ENCODE measurements around the gene GOT2.
"Not testable (repeated sequence)": the region's sequence is repeated elsewhere in the genome, so short reads cannot be mapped to it uniquely, and the experiment has no call there.

GOT2 gene

DNA sequence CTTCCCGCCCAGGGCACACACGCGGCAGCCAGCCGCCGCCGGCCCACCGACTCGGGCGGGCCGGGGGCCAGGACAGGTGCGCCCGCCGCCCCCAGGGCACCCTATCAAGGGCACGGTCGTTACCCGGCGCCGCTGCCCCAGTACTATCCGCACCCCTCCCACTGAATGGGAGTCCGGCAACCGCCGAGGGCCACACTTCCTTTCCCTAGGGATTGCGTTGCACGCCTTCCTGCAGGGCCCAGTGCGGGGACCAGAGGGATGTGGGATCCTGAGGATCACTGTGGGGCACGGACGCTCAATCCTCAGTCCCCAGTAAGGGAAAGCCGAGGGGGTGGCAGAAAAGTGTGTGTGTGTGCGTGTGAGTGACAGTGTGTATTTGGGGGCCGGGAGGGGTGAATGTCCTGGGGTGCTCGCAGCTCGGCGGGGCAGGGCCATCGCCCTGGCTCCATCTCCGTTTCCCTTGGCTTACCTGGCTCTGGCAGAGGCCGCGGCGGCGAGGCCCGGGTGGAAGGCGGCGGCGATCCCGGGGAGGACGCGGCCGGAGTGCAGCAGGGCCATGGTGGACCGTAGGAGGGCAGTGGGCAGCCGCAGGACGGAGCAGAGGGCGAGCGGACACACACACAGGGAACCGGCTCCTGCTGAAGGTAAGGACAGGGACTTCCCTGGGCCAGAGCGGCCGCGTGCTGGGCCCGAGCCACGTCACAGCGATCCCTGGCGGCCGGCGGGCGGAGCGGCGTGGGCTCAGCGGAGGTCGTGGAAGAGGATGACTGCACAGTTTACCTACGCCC lies at the start of gene GOT2:
GOT2 (minus strand) TSS at position 646 of the 788 bp plus-strand sequence; CDS start at position 558, 88 bp downstream.
- in situ Hi-C loops (cut with HindIII; ENCODE audit: low sequenced_read_pairs) = no loop called here

DNA sequence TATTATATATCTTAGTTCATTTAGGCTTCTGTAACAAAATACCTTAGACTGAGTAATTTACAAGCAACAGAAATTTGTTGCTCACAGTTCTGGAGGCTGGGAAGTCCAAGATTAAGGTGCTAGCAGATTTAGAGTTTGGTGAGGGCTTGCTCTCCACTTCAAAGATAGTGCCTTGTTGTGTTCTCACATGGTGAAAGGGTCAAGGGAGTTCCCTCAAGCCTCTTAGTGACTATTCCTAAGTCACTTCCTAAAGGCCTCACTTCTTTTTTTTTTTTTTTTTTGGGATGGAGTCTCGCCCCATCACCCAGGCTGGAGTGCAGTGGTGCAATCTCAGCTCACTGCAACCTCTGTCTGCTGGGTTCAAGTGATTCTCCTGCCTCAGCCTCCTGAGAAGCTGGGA lies 45.2 kb upstream of the GOT2 start:
- in situ Hi-C loops (cut with HindIII; ENCODE audit: low sequenced_read_pairs) = loop anchor here (5.0 kb wide), 1 partner anchor 78 kb away; no protein-coding TSS in a partner anchor

DNA sequence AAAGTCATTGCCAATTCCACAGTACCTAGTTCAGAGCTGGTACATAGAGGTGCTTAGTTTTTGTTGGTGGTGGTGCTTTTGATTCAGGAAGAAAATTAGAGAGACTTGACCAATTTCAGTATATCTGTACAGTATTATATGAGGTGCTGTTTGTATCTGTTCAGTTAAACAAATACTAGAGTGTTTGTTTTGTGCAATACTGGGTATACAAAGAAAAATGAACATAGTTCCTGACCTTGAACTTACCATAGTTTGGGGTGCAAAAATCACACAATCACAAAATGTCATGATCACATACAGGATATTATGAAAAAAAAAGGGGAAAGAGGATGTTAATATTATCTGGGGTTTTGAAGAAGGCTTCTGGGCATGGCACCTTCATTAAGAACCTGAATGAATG lies 39.8 kb upstream of the GOT2 start:
- in situ Hi-C loops (cut with HindIII; ENCODE audit: low sequenced_read_pairs) = no loop called here

DNA sequence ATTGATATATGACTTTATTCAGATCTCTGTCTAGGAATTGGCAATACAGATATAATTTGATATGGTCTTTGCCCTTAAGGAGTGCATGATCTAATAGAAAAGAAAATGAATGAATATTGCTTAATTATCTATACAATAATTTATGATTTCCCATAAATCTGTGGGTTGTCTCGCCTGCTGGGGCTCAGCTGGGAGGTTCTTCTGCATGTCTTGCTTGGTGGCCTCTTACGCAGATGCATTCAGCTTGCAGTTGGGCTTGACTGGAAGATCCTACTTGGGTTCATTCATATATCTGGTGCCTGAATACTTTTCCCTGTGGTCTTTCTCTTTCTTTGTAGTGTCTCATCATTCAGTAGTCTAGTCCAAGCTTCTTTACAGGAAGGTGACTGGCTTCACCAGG lies 34.0 kb upstream of the GOT2 start:
- in situ Hi-C loops (cut with HindIII; ENCODE audit: low sequenced_read_pairs) = loop anchor here (5.0 kb wide), 1 partner anchor 41 kb away; no protein-coding TSS in a partner anchor

DNA sequence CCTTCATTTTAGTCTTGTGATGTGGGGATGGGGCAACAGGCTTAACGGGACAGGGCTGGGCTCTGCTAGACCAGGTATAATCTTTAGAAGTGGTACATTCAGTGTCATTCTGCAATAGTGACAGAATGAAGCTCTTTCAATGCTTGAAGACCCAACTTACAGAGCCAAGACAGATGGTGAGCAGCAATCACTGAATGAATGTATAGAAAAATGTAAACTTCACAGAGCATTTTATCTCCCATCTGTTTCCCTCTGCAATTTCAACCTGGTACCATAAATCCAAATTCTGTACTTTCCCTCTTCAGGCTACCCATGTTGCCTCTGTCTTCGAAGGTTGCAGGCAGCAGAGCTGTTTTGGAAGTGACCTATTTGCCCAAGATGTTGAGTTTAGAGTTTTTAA lies 33.5 kb upstream of the GOT2 start:
- in situ Hi-C loops (cut with HindIII; ENCODE audit: low sequenced_read_pairs) = loop anchor here (5.0 kb wide), 1 partner anchor 40 kb away; no protein-coding TSS in a partner anchor

- in situ Hi-C loops (cut with HindIII; ENCODE audit: low sequenced_read_pairs) = no loop called here
These were observed 22.7 kb upstream of the GOT2 start for GRCh38 chr16:58756650-58757332.

DNA sequence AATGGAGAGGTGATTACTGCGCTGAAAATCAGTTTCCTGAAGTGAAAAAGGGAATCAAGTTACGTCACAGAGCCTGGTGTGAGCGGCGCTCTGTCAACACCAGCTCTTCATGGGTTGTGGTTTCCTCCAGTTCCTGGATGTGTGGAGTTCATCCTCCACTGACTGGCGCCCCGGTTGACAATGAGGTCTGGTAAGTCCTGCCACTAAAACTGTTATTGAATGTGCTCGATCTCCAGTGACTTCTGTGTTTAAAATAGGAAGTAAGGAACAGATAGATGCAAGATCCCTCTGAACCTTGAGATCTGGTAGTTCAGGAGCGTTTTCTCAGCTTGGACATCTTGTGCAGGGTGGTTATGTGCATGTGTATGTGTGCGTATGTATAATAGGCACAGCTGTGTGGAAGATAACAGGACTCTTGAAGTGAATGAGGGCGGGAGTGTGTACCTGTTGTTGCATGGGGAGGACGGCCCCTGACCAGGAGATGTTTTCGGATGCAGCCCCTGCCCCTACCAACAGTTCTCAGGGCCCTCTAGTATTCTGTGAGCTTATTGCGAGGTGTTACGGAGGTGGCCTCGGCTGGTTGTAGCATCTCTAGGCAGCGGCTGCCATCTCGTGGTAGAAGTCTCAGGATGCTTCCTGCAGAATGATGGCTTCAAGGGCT lies 22.0 kb upstream of the GOT2 start:
- in situ Hi-C loops (cut with HindIII; ENCODE audit: low sequenced_read_pairs) = no loop called here

- in situ Hi-C loops (cut with HindIII; ENCODE audit: low sequenced_read_pairs) = no loop called here
These were observed 19.6 kb upstream of the GOT2 start for GRCh38 chr16:58753711-58754134.

DNA sequence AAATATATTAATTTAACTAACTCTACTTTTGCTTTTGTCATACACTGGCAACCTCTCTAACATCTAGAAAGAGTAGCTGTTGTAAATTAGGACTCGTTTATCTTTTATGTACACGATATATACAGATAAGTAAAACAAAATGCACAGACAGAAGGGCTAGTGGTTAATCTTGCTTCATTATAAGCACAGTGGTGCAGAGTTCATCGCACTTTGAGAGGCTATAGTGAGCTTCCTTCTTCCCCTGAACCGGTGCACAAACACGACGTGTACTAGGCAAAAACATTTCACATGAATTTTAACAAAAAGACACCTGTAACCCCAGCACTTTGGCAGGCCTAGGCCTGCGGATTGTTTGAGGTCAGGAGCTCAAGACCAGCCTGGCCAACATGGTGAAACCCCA lies 10.4 kb upstream of the GOT2 start:
- in situ Hi-C loops (cut with HindIII; ENCODE audit: low sequenced_read_pairs) = no loop called here

- in situ Hi-C loops (cut with HindIII; ENCODE audit: low sequenced_read_pairs) = no loop called here
These were observed 7.9 kb upstream of the GOT2 start for GRCh38 chr16:58741976-58742375.

DNA sequence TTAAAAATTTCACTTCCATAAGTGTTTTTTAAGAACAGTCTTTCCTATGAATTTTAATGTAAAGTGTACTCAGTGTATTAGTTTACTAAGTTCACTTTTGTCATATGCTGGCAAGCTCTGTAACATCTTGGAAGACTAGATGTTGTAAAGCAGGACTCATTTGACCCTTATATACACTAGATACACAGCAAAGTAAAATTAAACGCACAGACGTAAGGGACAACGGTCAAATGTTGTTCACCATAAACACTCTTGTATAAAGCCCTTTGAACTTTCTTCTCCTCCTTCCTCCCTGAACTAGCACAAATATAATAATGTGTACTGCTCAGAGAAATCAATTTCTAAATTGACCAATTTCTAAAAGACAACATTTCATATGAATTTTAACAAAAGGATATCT lies 7.0 kb upstream of the GOT2 start:
- in situ Hi-C loops (cut with HindIII; ENCODE audit: low sequenced_read_pairs) = no loop called here

DNA sequence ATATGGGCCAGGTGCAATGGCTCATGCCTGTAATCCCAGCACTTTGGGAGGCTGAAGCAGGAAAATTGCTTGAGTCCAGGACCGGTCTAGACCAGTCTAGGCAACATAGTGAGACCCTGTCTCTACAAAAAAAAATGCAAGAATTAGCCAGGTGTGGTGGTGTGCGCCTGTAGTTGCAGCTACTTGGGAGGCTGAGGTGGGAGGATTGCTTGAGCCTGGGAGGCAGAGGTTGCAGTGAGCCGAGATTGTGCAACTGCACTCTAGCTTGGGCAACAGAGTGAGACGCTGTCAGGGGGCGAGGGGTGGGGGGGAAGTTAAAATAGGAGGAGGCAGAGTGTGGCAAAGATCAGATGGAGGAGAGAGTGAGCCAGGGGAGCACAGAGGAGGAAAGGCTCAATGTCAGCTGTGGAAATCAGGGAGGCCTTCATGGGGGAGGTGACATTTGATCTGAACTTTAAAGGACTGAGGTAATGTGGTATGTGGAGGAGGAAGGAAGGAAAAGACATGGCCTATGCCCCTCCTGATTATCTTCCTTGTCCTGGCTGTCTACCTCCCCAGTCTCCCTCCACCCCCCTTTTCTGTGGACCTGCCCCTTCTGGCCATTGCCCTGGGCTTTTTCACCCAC lies 4.7 kb upstream of the GOT2 start:
- in situ Hi-C loops (cut with HindIII; ENCODE audit: low sequenced_read_pairs) = no loop called here

- in situ Hi-C loops (cut with HindIII; ENCODE audit: low sequenced_read_pairs) = not testable (repeated sequence)
These were observed 2.2 kb upstream of the GOT2 start for GRCh38 chr16:58736341-58736740.

- in situ Hi-C loops (cut with HindIII; ENCODE audit: low sequenced_read_pairs) = no loop called here
These were observed 307 bp upstream of the GOT2 start for GRCh38 chr16:58734459-58734787.

- in situ Hi-C loops (cut with HindIII; ENCODE audit: low sequenced_read_pairs) = no loop called here
These were observed 857 bp downstream of the GOT2 start for GRCh38 chr16:58733248-58733670.

GRCh38 chr16:58732545-58733247 lies 1.4 kb downstream of the GOT2 start:
- in situ Hi-C loops (cut with HindIII; ENCODE audit: low sequenced_read_pairs) = no loop called here

DNA sequence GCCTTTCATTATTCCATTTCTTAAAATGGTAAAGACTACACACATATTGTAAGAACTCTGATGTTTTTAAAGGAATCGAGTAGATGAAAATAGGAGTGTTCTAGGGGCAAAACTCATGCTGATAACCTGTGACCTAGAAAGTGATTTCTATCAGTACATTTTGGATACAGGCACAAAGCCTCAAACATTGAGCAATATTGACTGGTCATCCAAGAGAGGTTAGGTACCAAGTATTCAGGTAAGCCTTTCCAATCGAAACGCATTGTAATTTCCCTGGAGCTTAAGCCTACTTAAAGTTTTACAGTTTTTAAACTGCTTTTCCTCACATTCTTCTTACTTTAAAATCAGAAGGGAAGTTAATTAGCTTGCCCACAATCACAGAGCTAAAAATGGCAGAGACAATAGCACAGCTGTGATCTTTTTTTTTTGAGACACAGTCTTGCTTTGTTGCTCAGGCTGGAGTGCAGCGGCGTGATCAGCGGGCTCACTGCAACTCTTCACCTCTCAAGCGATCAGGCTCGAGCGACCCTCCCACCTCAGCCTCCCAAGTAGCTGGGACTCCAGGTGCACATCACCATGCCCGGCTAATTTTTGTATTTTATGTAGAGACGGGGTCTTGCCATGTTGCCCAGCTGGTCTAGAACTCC lies 3.3 kb downstream of the GOT2 start:
- in situ Hi-C loops (cut with HindIII; ENCODE audit: low sequenced_read_pairs) = no loop called here

DNA sequence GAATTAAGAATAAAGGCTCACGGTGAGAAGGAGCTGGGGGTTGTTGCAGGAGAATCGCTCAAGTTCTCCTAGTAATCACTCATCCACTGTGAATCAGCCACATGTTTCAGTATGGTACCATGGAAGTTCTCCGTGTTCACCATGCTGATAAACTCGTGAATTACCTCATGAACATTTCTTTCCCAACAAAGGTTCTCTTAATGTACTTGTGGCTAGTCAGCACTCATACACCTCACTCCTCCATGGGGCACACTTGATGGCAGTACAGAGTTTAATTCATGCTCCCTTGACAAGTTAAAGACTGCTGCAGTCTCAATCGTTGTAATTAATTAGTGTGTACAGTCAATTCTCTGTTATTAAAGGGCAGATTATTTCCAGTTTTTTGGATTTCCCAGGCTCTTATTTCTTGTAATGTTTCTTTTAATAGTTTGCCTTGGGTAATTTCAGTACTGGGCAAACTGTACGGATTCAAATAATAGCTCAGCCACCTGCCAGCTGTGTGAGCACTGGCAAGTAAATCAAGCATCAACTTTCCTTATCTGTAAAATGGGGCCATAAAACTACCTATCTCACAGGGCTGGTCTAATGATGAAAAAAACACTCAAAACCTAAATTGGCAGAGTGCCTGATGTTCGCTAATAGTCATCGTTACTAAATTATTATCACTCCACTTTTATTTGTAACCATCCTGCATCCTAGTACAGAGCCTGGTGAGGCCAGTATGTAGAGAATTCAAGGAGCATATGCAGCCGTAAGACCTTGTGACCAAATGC lies 6.1 kb downstream of the GOT2 start:
- in situ Hi-C loops (cut with HindIII; ENCODE audit: low sequenced_read_pairs) = loop anchor here (5.0 kb wide), 1 partner anchor 39 kb away; no protein-coding TSS in a partner anchor
